PC-9 (cell line): ENCODE measurements around the gene SEMA5A.

ENCODE experiments used
- CTCF ChIP-seq: fragments of 200-600 bp; sonication (generic); conservative IDR thresholded peaks from 2 replicates; pipeline ENCODE4 v1.6.1; 2017; ENCODE audit warnings: mixed run types, antibody characterized with exemption, mild to moderate bottlenecking, moderate library complexity
- EZH2 ChIP-seq: fragments of 200-600 bp; sonication (generic); IDR thresholded peaks from 2 replicates; pipeline ENCODE4 v1.8.0; 2017; ENCODE audit warnings: antibody characterized with exemption, low read depth

GRCh38 chr5:9544056-9544455 lies 1.8 kb downstream of the SEMA5A start:
- TF ChIP-seq EZH2 (no peak), CTCF (no peak)
